Measurements from ENCODE around the gene CFAP77.

- TF ChIP-seq EZH2 (conservative IDR thresholded peaks at IDR 0.05; ENCODE audit: low read depth, low read length), result no peak
- no peak for TF ChIP-seq CTCF (CRISPR knock-in tag; IDR thresholded peaks at IDR 0.05)
- no peak for TF ChIP-seq GLI4 (CRISPR knock-in tag; IDR thresholded peaks at IDR 0.05; ENCODE audit: borderline replicate concordance)
Measured at GRCh38 chr9:132584601-132585560, 174.9 kb downstream of the CFAP77 start.
